Muscle of arm (tissue), 12 donors: Measurements from ENCODE around the gene POLR1C. TPM values are rescaled to one million over a fixed set of nuclear protein-coding genes. Genes with fewer than 3 reads are reported as not detected.
"Not testable (repeated sequence)": the region's sequence is repeated elsewhere in the genome, so short reads cannot be mapped to it uniquely, and the experiment has no call there.

Experiments used
- DNase-seq: peaks from one replicate; pipeline ENCODE4 v3.0.0-alpha.2; 2013
- polyA plus RNA-seq, 12 donors: library from polyadenylated mRNA; unstranded; fragments of 120-200 nt; gene quantifications; one replicate each; pipeline ENCODE4 v1.2.1, GENCODE V29; 2013; ENCODE audit not compliant: insufficient read length in 12 of 12

Gene POLR1C
- polyA plus RNA-seq, 12 donors, result 11.0 to 22.1 (median 16.8) TPM; not detected in 2

DNA sequence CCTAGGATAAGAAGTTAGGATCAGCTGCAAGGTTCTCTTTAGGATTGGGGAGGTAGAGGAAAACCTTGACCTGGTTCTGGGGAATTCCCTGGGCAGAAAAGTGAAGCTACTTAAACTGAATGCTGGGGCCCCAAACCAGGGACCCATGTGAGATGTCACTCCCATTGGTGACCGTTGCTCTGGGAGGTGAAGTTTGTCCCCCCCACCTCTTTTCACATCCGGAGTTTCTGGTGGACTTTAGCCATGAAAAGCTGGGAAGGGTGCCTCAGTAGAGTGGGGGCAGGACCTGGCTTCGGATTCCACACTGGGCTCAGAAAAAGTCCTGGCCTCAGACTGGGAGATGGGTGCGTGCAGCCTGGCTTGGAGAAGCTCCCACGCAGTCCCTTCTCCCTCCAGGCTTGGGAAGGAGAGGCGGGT, 26.4 kb upstream of the POLR1C start:
- no peak for DNase-seq

DNA sequence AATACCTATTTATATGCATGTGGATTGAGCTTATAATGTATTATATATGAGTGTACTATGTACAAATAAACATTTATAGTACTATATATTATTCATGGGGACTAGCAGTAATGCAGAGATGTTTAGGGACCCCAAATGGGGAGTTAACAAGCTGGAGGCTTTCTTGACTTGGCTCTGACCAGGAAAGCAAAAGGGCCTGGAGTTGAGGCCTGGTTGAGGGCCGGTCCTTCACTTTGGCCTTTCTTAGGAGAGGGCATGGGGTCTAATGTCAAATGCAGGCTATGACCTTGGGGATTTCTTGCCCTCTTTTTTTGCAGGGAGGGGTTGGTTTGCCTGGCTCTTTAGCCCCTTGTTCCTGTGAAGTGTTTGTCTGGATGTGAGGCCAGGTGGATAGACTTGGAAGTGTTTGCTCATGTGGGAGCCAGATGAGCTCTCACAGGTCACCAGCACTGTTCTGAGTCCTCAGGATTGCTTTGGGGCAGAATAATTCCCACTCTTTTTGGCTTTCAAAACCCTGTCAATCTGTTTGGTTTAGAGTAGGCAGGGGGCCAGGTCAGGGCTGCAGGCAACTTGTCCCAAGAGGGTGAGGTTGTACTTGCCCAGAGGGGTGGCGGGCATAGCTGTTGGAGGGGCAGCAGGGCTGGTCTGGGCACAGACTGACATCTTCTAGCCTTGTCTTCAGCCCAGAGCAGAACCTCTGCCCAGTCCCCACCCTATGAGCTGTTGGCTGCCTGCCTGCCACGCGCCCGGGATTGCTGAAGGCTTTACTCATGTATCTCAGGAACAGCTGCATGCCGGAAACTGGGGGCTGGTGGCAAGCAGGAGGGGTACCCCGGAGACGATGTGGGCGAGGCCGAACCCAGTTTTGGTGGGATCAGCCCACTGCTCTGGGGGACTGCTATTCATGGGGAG, 24.9 kb upstream of the POLR1C start:
- peak; percentile 60 for DNase-seq

DNA sequence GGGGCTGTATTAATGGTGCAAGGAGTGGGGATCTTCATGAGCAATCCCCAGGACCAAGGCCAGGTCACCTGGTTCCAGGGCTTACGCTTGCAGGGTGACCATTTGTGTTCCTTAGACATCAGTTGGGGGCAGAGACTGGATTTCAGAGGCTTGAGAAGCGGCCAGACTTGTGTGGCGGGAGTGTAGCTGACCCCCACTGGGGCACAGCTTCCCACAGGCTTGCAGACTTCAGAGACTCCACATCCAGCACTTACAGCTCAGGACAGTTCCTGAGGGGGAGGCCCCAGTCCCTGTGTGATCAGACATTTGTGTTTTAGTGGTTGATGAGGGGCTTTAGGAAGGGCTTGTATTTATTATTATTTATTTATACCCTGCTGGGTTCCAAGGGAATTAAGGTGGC, 24.2 kb upstream of the POLR1C start:
- DNase-seq, result no peak

GRCh38 chr6:43493230-43493629, 23.7 kb upstream of the POLR1C start:
- no peak for DNase-seq

GRCh38 chr6:43493833-43494232, 23.1 kb upstream of the POLR1C start:
- no peak for DNase-seq

DNA sequence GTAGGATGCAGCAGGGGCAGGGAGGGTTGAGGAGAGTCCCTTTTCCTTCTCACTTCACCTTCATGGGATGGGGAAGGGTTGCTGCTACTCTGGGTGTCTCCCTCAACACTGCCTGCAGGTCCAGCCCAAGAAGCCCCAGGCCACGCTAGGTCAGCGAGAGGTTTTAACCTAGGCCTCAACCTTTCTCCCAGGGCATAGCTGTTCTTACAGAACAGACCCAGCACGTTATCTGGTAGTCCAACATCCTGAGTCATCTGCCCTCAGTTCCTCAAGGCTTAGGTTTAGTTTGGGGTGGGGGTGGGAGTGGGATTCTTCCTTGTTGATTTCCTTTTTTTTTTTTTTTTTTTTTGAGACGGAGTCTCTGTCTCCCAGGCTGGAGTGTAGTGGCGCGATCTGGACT, 22.6 kb upstream of the POLR1C start:
- DNase-seq, result no peak

GRCh38 chr6:43494766-43495165, 22.1 kb upstream of the POLR1C start:
- DNase-seq, result no peak

GRCh38 chr6:43495409-43495941, 21.4 kb upstream of the POLR1C start:
- no peak for DNase-seq

GRCh38 chr6:43496370-43497128, 20.3 kb upstream of the POLR1C start:
- no peak for DNase-seq

GRCh38 chr6:43497129-43497396, 19.8 kb upstream of the POLR1C start:
- DNase-seq, result no peak

- DNase-seq, result no peak
Measured at GRCh38 chr6:43497689-43498088, 19.2 kb upstream of the POLR1C start.

- DNase-seq, result not testable (repeated sequence)
Measured at GRCh38 chr6:43498291-43498690, 18.6 kb upstream of the POLR1C start.

GRCh38 chr6:43499028-43499815, 17.7 kb upstream of the POLR1C start:
- DNase-seq, result no peak

- DNase-seq, result no peak
Measured at GRCh38 chr6:43500921-43501320, 16.0 kb upstream of the POLR1C start.

GRCh38 chr6:43502666-43503065, 14.2 kb upstream of the POLR1C start:
- DNase-seq, result no peak

DNA sequence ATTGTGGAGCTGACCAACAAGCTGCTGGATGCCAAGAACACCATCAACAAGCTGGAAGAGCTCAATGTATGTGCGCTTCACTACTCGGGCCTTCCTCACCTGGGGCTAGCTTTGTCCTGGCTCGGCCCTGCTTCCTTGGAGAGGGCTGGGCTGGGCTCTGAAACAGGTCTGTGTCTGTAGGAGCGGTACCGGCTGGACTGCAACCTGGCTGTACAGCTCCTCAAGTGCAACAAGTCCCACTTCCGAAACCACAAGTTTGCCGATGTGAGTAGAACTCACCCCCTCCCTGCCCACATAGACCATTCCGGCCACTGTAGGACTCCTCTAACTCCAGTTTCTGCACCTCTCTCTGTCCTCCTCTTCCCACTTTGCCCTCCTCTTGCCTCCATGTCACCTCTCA, 13.4 kb upstream of the POLR1C start:
- no peak for DNase-seq

GRCh38 chr6:43504756-43505593, 11.9 kb upstream of the POLR1C start:
- no peak for DNase-seq

GRCh38 chr6:43505718-43506117, 11.2 kb upstream of the POLR1C start:
- no peak for DNase-seq

- DNase-seq, result no peak
Measured at GRCh38 chr6:43506171-43506570, 10.7 kb upstream of the POLR1C start.

- DNase-seq, result peak; percentile 91
Measured at GRCh38 chr6:43506667-43507471, 10.0 kb upstream of the POLR1C start.
